ENCODE measurements around the gene ITGB1BP1. TPM values are rescaled to one million over a fixed set of nuclear protein-coding genes. Genes with fewer than 3 reads are reported as not detected.

Gene ITGB1BP1
- total RNA-seq, 4 donors from 2014 or later, result 21.4 to 28.0 (median 26.4) TPM

DNA sequence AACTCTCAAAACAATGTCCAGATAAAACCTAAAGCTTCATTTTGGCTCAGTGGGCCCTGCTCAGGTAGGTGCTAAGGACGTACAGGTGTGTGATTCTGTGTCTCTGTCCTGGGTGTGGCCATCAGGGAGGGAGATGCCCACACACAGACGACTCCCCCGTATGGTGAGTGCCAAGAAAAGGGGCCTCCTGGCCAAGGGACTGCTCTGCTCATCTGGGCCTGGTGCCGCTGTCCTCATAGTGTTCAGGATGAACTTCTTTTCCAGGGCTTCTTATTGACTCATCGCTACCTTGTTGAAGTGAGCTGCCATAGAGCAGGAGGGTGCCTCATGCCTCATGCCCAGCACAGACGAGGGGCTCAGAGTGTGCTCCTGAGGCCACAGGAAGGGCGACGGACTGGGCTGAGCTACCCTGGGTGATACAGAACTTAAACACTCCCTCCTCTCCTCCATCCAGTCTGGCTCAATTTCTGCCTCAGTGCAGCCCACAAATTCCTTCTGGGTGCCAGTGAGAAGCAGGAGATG is 57.8 kb downstream of the ITGB1BP1 start:
- ATAC-seq (no peak), DNase-seq (no peak)
- no peak for TF ChIP-seq POLR2A (IDR thresholded peaks at IDR 0.05)
- Histone ChIP-seq H3K4me3 (no peak overlapping the region), H3K9me3 (no peaks in the 10 kb centered on the region), H3K27ac (no peak overlapping the region), H3K4me1 (no peaks in the 10 kb centered on the region), H3K36me3 (no peaks in the 10 kb centered on the region), H3K27me3 (no peaks in the 10 kb centered on the region)
- intact Hi-C loops (cut with DNase I; ENCODE audit: low total_unique reads), result no loop called here
- in situ Hi-C loops (cut with MboI; ENCODE audit: low sequenced_read_pairs in 4 of 4), result no loop called here

GRCh38 chr2:9364791-9365497 is 58.4 kb downstream of the ITGB1BP1 start:
- Histone ChIP-seq H3K36me3 (peaks cover 0 to 2% of the 10 kb centered on the region in 2 donors), H3K9me3 (no peaks in the 10 kb centered on the region), H3K4me1 (no peaks in the 10 kb centered on the region), H3K27ac (no peak overlapping the region), H3K27me3 (no peaks in the 10 kb centered on the region), H3K4me3 (no peak overlapping the region)
- TF ChIP-seq, protein P1, sequence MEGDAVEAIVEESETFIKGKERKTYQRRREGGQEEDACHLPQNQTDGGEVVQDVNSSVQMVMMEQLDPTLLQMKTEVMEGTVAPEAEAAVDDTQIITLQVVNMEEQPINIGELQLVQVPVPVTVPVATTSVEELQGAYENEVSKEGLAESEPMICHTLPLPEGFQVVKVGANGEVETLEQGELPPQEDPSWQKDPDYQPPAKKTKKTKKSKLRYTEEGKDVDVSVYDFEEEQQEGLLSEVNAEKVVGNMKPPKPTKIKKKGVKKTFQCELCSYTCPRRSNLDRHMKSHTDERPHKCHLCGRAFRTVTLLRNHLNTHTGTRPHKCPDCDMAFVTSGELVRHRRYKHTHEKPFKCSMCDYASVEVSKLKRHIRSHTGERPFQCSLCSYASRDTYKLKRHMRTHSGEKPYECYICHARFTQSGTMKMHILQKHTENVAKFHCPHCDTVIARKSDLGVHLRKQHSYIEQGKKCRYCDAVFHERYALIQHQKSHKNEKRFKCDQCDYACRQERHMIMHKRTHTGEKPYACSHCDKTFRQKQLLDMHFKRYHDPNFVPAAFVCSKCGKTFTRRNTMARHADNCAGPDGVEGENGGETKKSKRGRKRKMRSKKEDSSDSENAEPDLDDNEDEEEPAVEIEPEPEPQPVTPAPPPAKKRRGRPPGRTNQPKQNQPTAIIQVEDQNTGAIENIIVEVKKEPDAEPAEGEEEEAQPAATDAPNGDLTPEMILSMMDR (IDR thresholded peaks at IDR 0.05 in 4 of 5, conservative IDR thresholded peaks at IDR 0.05 in 1 of 5), result no peak
- no peak for TF ChIP-seq POLR2A (IDR thresholded peaks at IDR 0.05)
- in situ Hi-C loops (cut with MboI; ENCODE audit: low sequenced_read_pairs in 4 of 4), result no loop called here
- DNase-seq, result no peak
- no peak for ATAC-seq
- intact Hi-C loops (cut with DNase I; ENCODE audit: low total_unique reads), result no loop called here

DNA sequence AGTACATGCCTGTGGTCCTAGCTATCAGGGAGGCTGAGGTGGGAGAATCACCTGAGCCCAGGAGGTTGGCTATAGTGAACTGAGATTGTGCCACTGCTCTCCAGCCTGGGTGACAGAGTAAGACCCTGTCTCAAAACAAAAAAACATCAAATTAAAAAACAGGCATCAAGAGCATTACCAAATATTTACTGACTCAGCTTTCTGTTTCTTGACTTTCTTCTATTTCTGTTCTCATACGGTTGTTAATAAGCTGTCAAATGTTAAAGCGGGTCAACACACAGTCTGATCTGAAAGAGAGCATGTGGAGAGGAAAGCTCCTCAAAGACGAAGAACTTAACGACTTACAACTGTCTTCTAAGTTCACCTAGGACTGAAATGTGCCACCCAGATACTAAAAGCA is 59.0 kb downstream of the ITGB1BP1 start:
- ATAC-seq (no peak), DNase-seq (no peak)
- Histone ChIP-seq H3K4me1 (no peaks in the 10 kb centered on the region), H3K27me3 (no peaks in the 10 kb centered on the region), H3K27ac (no peak overlapping the region), H3K4me3 (no peak overlapping the region), H3K36me3 (peaks cover 0 to 8% of the 10 kb centered on the region in 2 donors), H3K9me3 (no peaks in the 10 kb centered on the region)
- in situ Hi-C loops (cut with MboI; ENCODE audit: low sequenced_read_pairs in 4 of 4) (no loop called here), intact Hi-C loops (cut with DNase I; ENCODE audit: low total_unique reads) (no loop called here)
- no peak for TF ChIP-seq POLR2A (IDR thresholded peaks at IDR 0.05)
- TF ChIP-seq, protein P1 (IDR thresholded peaks at IDR 0.05 in 4 of 5, conservative IDR thresholded peaks at IDR 0.05 in 1 of 5), result no peak

DNA sequence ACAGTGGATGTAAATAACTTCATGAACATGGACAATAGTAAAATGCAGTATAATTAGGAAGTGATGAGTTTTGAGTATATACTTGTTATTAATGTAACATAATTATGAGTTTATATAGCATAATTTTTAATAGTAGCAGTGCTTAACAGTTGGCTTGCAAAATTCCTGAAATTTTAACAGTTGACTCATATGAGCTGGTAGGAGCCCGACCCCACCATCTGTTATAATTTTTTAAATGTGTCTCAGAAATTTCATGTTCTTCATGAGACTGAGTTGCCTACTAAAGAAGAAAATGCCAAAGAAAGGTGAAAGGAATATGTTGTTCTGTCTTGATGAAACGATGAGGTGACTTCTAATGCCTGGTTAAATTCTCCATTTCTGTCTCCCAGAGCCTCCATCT is 62.6 kb downstream of the ITGB1BP1 start:
- Histone ChIP-seq H3K4me1 (no peaks in the 10 kb centered on the region), H3K4me3 (no peak overlapping the region), H3K27ac (no peak overlapping the region), H3K36me3 (peaks cover 0 to 13% of the 10 kb centered on the region in 2 donors), H3K27me3 (no peaks in the 10 kb centered on the region), H3K9me3 (no peaks in the 10 kb centered on the region)
- DNase-seq, result no peak
- ATAC-seq, result no peak
- intact Hi-C loops (cut with DNase I; ENCODE audit: low total_unique reads), result no loop called here
- no peak for TF ChIP-seq POLR2A (IDR thresholded peaks at IDR 0.05)
- TF ChIP-seq, protein P1 (IDR thresholded peaks at IDR 0.05 in 4 of 5, conservative IDR thresholded peaks at IDR 0.05 in 1 of 5), result no peak
- in situ Hi-C loops (cut with MboI; ENCODE audit: low sequenced_read_pairs in 4 of 4), result no loop called here

DNA sequence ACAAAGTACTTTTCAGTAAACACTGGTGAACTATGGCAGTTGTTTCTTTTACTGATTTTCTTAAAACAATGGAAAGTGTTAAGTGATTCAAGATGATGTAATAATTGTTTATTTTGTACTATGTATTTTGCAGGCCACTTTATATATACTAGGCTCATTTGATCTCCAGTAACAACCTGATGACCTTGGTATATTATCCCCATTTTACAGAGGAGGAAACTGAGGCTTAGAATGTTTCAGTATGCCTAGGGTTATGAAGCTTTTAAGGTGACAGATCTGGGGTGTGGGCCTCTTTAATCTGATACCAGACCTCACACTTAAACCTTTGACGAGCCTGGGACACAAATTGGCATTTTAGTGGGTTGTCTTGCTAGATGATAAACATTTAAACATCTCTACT is 63.2 kb downstream of the ITGB1BP1 start:
- in situ Hi-C loops (cut with MboI; ENCODE audit: low sequenced_read_pairs in 4 of 4), result no loop called here
- intact Hi-C loops (cut with DNase I; ENCODE audit: low total_unique reads), result no loop called here
- no peaks in the 10 kb centered on the region for H3K9me3 ChIP-seq
- H3K4me3 ChIP-seq, result no peak overlapping the region
- DNase-seq (no peak), ATAC-seq (no peak)
- H3K27me3 ChIP-seq, result no peaks in the 10 kb centered on the region
- no peak overlapping the region for H3K27ac ChIP-seq
- TF ChIP-seq, protein P1 (IDR thresholded peaks at IDR 0.05 in 4 of 5, conservative IDR thresholded peaks at IDR 0.05 in 1 of 5), result no peak
- no peak for TF ChIP-seq POLR2A (IDR thresholded peaks at IDR 0.05)
- no peaks in the 10 kb centered on the region for H3K4me1 ChIP-seq
- peaks cover 0 to 13% of the 10 kb centered on the region in 2 donors for H3K36me3 ChIP-seq

All from gastrocnemius medialis (tissue), 4 donors.